IMR-90 (cell line): ENCODE data around the gene TAC4. TPM values are rescaled to one million over a fixed set of nuclear protein-coding genes. Genes with fewer than 3 reads are reported as not detected.

ENCODE experiments used
- ATAC-seq: fragments of 200-7000 bp; cut with Tn5 transposase; 2 replicates; pipeline ENCODE4 v1.9.1; 2020; ENCODE audit warnings: low read depth, mild to moderate bottlenecking, moderate library complexity
- BruUV-seq: library from RNA; stranded (reverse); fragments of 400-500 nt; replicated peaks from 2 replicates; lab custom pipeline; 2021; lab: Mats Ljungman, UMichigan
- CTCF ChIA-PET: fragments of 300-600 bp; formaldehyde crosslinking; extraction: SDS; loops from one replicate; lab custom pipeline; 2021; ENCODE audit warnings: antibody characterized with exemption; lab: Yijun Ruan, JAX
- POLR2A ChIA-PET: fragments of 300-600 bp; sonication (Branson Sonifier 250); formaldehyde crosslinking; loops from one replicate; lab custom pipeline; 2022; ENCODE audit warnings: antibody characterized with exemption; ENCODE audit not compliant: unreplicated experiment; lab: Charles Lee
- DNase-seq: peaks from one replicate; pipeline ENCODE4 v3.0.0; 2013
- H2AFZ ChIP-seq: replicated peaks from 2 replicates; pipeline ENCODE3; 2013; ENCODE audit warnings: low read length, mild to moderate bottlenecking; ENCODE audit not compliant: poor library complexity
- H2AK5ac ChIP-seq: 2 replicates; pipeline ENCODE4 v1.6.1; 2013; ENCODE audit warnings: low read depth, low read length, inconsistent platforms
- H2AK9ac ChIP-seq: replicated peaks from 2 replicates; pipeline ENCODE3; 2013; ENCODE audit warnings: mild to moderate bottlenecking, low read depth, low read length, moderate library complexity; ENCODE audit not compliant: poor library complexity
- H2BK120ac ChIP-seq: 2 replicates; pipeline ENCODE4 v1.6.1; 2013; ENCODE audit warnings: low read depth, low read length, inconsistent platforms
- H2BK15ac ChIP-seq: 3 replicates; pipeline ENCODE4 v1.6.1; 2013; ENCODE audit warnings: low read depth, low read length, inconsistent platforms
- H2BK20ac ChIP-seq: 2 replicates; pipeline ENCODE4 v1.6.1; 2013; ENCODE audit warnings: low read depth, mild to moderate bottlenecking, inconsistent platforms, low read length, moderate library complexity
- H2BK5ac ChIP-seq: 2 replicates; pipeline ENCODE4 v1.6.1; 2013; ENCODE audit warnings: mild to moderate bottlenecking, low read depth, low read length, inconsistent platforms; ENCODE audit not compliant: poor library complexity, severe bottlenecking
- H3K14ac ChIP-seq: replicated peaks from 2 replicates; pipeline ENCODE4 v1.6.1; 2013; ENCODE audit warnings: low read depth, low read length, inconsistent platforms
- H3K18ac ChIP-seq: 2 replicates; pipeline ENCODE4 v1.6.1; 2013; ENCODE audit warnings: low read depth, low read length, control low read depth
- H3K23ac ChIP-seq: 2 replicates; pipeline ENCODE4 v1.6.1; 2013; ENCODE audit warnings: low read depth, low read length, inconsistent platforms
- H3K27ac ChIP-seq: 2 replicates; pipeline ENCODE4 v1.5.1; 2013; ENCODE audit warnings: mild to moderate bottlenecking, control low read depth, low read length; ENCODE audit not compliant: insufficient read depth
- H3K27me3 ChIP-seq: 2 replicates; pipeline ENCODE4 v1.6.1; 2013; ENCODE audit warnings: low read length; ENCODE audit not compliant: control insufficient read depth, insufficient read depth
- H3K36me3 ChIP-seq: 2 replicates; pipeline ENCODE4 v1.6.1; 2013; ENCODE audit warnings: low read length, mixed read lengths; ENCODE audit not compliant: control insufficient read depth, insufficient read depth
- H3K4ac ChIP-seq: 2 replicates; pipeline ENCODE4 v1.6.1; 2013; ENCODE audit warnings: low read depth, low read length, inconsistent platforms
- H3K4me1 ChIP-seq: 2 replicates; pipeline ENCODE4 v1.6.1; 2013; ENCODE audit warnings: low read length, mixed read lengths; ENCODE audit not compliant: control insufficient read depth, insufficient read depth
- H3K4me2 ChIP-seq: 2 replicates; pipeline ENCODE4 v1.6.1; 2013; ENCODE audit warnings: low read depth, mild to moderate bottlenecking, control low read depth, low read length, moderate library complexity
- H3K4me3 ChIP-seq: 2 replicates; pipeline ENCODE4 v1.5.1; 2013; ENCODE audit warnings: low read depth, mild to moderate bottlenecking, control low read depth, low read length, moderate library complexity; ENCODE audit not compliant: insufficient read depth
- H3K56ac ChIP-seq: 2 replicates; pipeline ENCODE4 v1.6.1; 2013; ENCODE audit warnings: low read length, inconsistent platforms; ENCODE audit not compliant: insufficient read depth; ENCODE audit errors: extremely low read depth
- H3K79me1 ChIP-seq, 2 experiments: 2 replicates each; pipeline ENCODE4 v1.6.1; 2013; ENCODE audit warnings: low read length in 2 of 2, inconsistent platforms in 1 of 2, low read depth in 1 of 2
- H3K9ac ChIP-seq: 2 replicates; pipeline ENCODE4 v1.6.1; 2013; ENCODE audit warnings: low read depth, low read length, control low read depth
- H3K9me1 ChIP-seq: 2 replicates; pipeline ENCODE4 v1.6.1; 2013; ENCODE audit warnings: low read length, inconsistent platforms; ENCODE audit not compliant: insufficient read depth
- H3K9me3 ChIP-seq: 2 replicates; pipeline ENCODE4 v1.6.1; 2013; ENCODE audit warnings: low read length; ENCODE audit not compliant: control insufficient read depth, insufficient read depth
- H4K20me1 ChIP-seq: 2 replicates; pipeline ENCODE4 v1.6.1; 2013; ENCODE audit warnings: low read length, inconsistent platforms; ENCODE audit not compliant: insufficient read depth
- H4K5ac ChIP-seq: 2 replicates; pipeline ENCODE4 v1.6.1; 2013; ENCODE audit warnings: mild to moderate bottlenecking, low read depth, low read length, control low read depth
- H4K8ac ChIP-seq, 2 experiments: 2 replicates each; pipeline ENCODE4 v1.6.1; 2013; ENCODE audit warnings: low read depth in 2 of 2, low read length in 2 of 2, control low read depth in 1 of 2, inconsistent platforms in 1 of 2
- H4K91ac ChIP-seq: 2 replicates; pipeline ENCODE4 v1.6.1; 2013; ENCODE audit warnings: low read depth, low read length, inconsistent platforms; ENCODE audit not compliant: insufficient read depth
- BHLHE40 ChIP-seq: fragments of 150-350 bp; IDR thresholded peaks from 2 replicates; pipeline ENCODE4 v1.6.1; 2016; ENCODE audit warnings: mild to moderate bottlenecking, low read depth, low read length
- CHD1 ChIP-seq: IDR thresholded peaks from 2 replicates; pipeline ENCODE4 v1.6.1; 2012; ENCODE audit warnings: low read depth, low read length, improper control_type of control experiment
- MAZ ChIP-seq: IDR thresholded peaks from 2 replicates; pipeline ENCODE4 v1.6.1; 2012; ENCODE audit warnings: low read depth, mild to moderate bottlenecking, low read length, improper control_type of control experiment, moderate library complexity, borderline replicate concordance
- RAD21 ChIP-seq: IDR thresholded peaks from 2 replicates; pipeline ENCODE4 v1.6.1; 2012; ENCODE audit warnings: low read length, improper control_type of control experiment
- RCOR1 ChIP-seq: IDR thresholded peaks from 2 replicates; pipeline ENCODE4 v1.6.1; 2012; ENCODE audit warnings: mild to moderate bottlenecking, low read length, improper control_type of control experiment; ENCODE audit not compliant: insufficient replicate concordance
- RFX5 ChIP-seq: IDR thresholded peaks from 2 replicates; pipeline ENCODE4 v1.8.0; 2012; ENCODE audit warnings: low read depth, mild to moderate bottlenecking, low read length, moderate library complexity
- WGBS, 2 experiments: methylation state at CpG; one replicate each; pipeline versions ENCODE4 v1.1.5 to v1.1.7; 2013; ENCODE audit warnings: missing lambda C conversion rate in 2 of 2; ENCODE audit not compliant: insufficient read length in 1 of 2; ENCODE audit errors: extremely low coverage in 2 of 2; 5-methylcytosine and 5-hydroxymethylcytosine counted together
- dilution Hi-C: fragments of 300-500 bp; cut with HindIII; formaldehyde crosslinking; loops from one replicate; pipeline ENCODE4 v1.14.3; 2018; ENCODE audit warnings: low sequenced_read_pairs; ENCODE audit not compliant: unreplicated experiment
- in situ Hi-C: fragments of 300-500 bp; cut with MboI; formaldehyde crosslinking; loops from 3 replicates; pipeline ENCODE4 v1.14.3; 2019; ENCODE audit warnings: low sequenced_read_pairs, inconsistent platforms, mixed read lengths
- intact Hi-C: fragments of 100-400 bp; cut with micrococcal nuclease; formaldehyde crosslinking; loops from 2 replicates; pipeline ENCODE4 v1.10.0; 2022
- polyA plus RNA-seq, 3 experiments: library from polyadenylated mRNA; depleted of rRNA; stranded (reverse); fragments of >200 nt; gene quantifications; 2 replicates each; pipeline ENCODE4 v1.2.3, GENCODE V29; 2012; ENCODE audit warnings: low replicate concordance in 1 of 3
- total RNA-seq: library from RNA; depleted of rRNA; stranded (reverse); fragments of >200 nt; gene quantifications from 2 replicates; pipeline ENCODE4 v1.2.3, GENCODE V29; 2012

Gene TAC4
- total and polyA plus RNA-seq, 2 of the 4 experiments (the other 2 are of a cell fraction), result not detected

DNA sequence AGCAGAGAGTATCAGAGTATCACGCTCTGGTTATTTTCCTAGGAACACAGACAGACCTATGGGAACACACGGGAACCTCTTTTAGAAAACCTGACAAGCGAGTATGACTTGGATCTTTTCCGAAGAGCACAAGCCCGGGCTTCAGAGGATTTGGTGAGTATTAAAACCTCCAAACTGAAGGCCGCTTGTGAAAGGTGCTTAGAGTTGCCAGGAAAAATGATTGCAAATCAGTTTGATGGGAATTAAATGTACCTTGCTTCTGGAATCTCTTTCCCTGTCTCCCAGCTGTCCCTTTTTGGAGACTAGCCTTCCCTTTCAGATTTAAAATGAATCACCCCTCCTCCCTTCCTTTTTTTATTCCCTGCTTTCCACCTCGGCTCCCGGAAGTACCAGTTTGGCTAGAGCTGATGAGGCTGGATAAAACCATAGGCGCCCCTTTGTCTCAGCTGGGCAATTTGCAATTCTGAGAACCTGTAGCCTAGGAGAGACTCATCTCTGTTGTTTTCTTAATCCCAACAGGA lies 32.0 kb downstream of the TAC4 start:
- no peaks in the 10 kb centered on the region; the same call in 1 of the 2 replicates for H4K20me1 ChIP-seq
- H3K27ac ChIP-seq, result no peak overlapping the region
- H3K4me3 ChIP-seq, result no peak overlapping the region
- no peak overlapping the region for H3K9ac ChIP-seq
- H3K4me1 ChIP-seq, result no peaks in the 10 kb centered on the region
- H2BK5ac ChIP-seq, result no peak overlapping the region
- no peak overlapping the region for H4K8ac ChIP-seq
- POLR2A ChIA-PET, result interaction anchor here (0.6 kb wide), 1 partner anchor 472 kb away, joined by 4 read pairs; no protein-coding TSS in a partner anchor
- H2BK20ac ChIP-seq, result no peak overlapping the region
- H3K79me1 ChIP-seq, result peaks cover 15 to 42% of the 10 kb centered on the region in 2 experiments
- no peak overlapping the region for H2AK5ac ChIP-seq
- H3K9me3 ChIP-seq, result no peaks in the 10 kb centered on the region
- H3K36me3 ChIP-seq, result peaks cover 24% of the 10 kb centered on the region
- no TSS peak for BruUV-seq
- H2AFZ ChIP-seq, result no peak overlapping the region
- in situ Hi-C loops, result no loop called here
- dilution Hi-C loops, result no loop called here
- no peak overlapping the region for H3K4me2 ChIP-seq
- no peak overlapping the region for H2BK120ac ChIP-seq
- DNase-seq (no peak), ATAC-seq (no peak)
- 55% methylated on average over 4 of the region's 9 CpGs; no CpG with 5 or more reads in 1 of the 2 experiments for WGBS, 2 experiments
- H4K91ac ChIP-seq, result no peak overlapping the region
- no peak overlapping the region for H2BK15ac ChIP-seq
- H3K27me3 ChIP-seq, result no peaks in the 10 kb centered on the region
- no peak overlapping the region; the same call in 1 of the 2 replicates for H3K23ac ChIP-seq
- H3K9me1 ChIP-seq, result peaks cover 8% of the 10 kb centered on the region
- H3K18ac ChIP-seq, result no peak overlapping the region
- TF ChIP-seq CHD1 (no peak), RFX5 (no peak), BHLHE40 (no peak), RCOR1 (no peak), MAZ (no peak), RAD21 (no peak)
- no peak overlapping the region for H3K4ac ChIP-seq
- CTCF ChIA-PET, result interaction anchor here (0.8 to 0.9 kb wide), 2 partner anchors 35 to 168 kb away, joined by 3 read pairs; no protein-coding TSS in a partner anchor
- H2AK9ac ChIP-seq, result no peak overlapping the region
- no peak overlapping the region for H4K5ac ChIP-seq
- intact Hi-C loops, result no loop called here
- no peak overlapping the region for H3K56ac ChIP-seq
- H3K14ac ChIP-seq, result no peak overlapping the region
